GM12892 (cell line): ENCODE results near the gene NKAIN4. TPM values are rescaled to one million over a fixed set of nuclear protein-coding genes. Genes with fewer than 3 reads are reported as not detected.

ENCODE experiments used
- DNase-seq: peaks from one replicate; pipeline ENCODE4 v3.0.0; 2011; ENCODE audit not compliant: insufficient read length
- FAIRE-seq: peaks from 2 replicates; lab custom pipeline; 2011; peaks lifted over from hg19 to GRCh38; lab: Jason Lieb, UNC
- POLR2A ChIP-seq: IDR thresholded peaks from 2 replicates; pipeline ENCODE4 v1.6.1; 2011; ENCODE audit warnings: low read depth, low read length, control low read depth
- POLR2AphosphoS5 ChIP-seq: IDR thresholded peaks from 2 replicates; pipeline ENCODE4 v1.6.1; 2011; ENCODE audit warnings: low read depth, low read length, control low read depth
- TAF1 ChIP-seq: IDR thresholded peaks from 2 replicates; pipeline ENCODE4 v1.6.1; 2011; ENCODE audit warnings: low read depth, mild to moderate bottlenecking, control low read depth, low read length, borderline replicate concordance
- polyA plus RNA-seq: library from polyadenylated mRNA; unstranded; fragments of >200 nt; gene quantifications from one replicate; pipeline ENCODE4 v1.2.1, GENCODE V29; 2012; ENCODE audit warnings: missing spikeins, inconsistent platforms; ENCODE audit not compliant: missing spikeins

The NKAIN4 gene
- not detected for polyA plus RNA-seq

GRCh38 chr20:63254232-63254605 lies at the start of gene NKAIN4:
Gene NKAIN4 (minus strand): TSS chr20:63254463. CDS start chr20:63254450, 13 bp downstream.
- DNase-seq, result no peak
- no peak for FAIRE-seq
- no peak for TF ChIP-seq TAF1
- no peak for TF ChIP-seq POLR2A
- no peak for TF ChIP-seq POLR2AphosphoS5

- TF ChIP-seq POLR2AphosphoS5, result no peak
- no peak for TF ChIP-seq TAF1
- no peak for TF ChIP-seq POLR2A
- FAIRE-seq (no peak), DNase-seq (no peak)
Observed at GRCh38 chr20:63303095-63303666, 48.9 kb upstream of the NKAIN4 start.

GRCh38 chr20:63301671-63302070 lies 47.4 kb upstream of the NKAIN4 start:
- no peak for TF ChIP-seq POLR2AphosphoS5
- no peak for TF ChIP-seq TAF1
- TF ChIP-seq POLR2A, result no peak
- DNase-seq, result no peak
- no peak for FAIRE-seq

- DNase-seq (no peak), FAIRE-seq (no peak)
- TF ChIP-seq TAF1 (no peak), POLR2AphosphoS5 (no peak), POLR2A (no peak)
Observed at GRCh38 chr20:63298731-63299312, 44.6 kb upstream of the NKAIN4 start.

GRCh38 chr20:63297796-63298572 lies 43.7 kb upstream of the NKAIN4 start:
- DNase-seq (no peak), FAIRE-seq (no peak)
- no peak for TF ChIP-seq POLR2AphosphoS5
- no peak for TF ChIP-seq POLR2A
- no peak for TF ChIP-seq TAF1

- no peak for DNase-seq
- FAIRE-seq, result no peak
- TF ChIP-seq POLR2A (no peak), POLR2AphosphoS5 (no peak), TAF1 (no peak)
Observed at GRCh38 chr20:63297371-63297781, 43.1 kb upstream of the NKAIN4 start.

- no peak for TF ChIP-seq TAF1
- no peak for TF ChIP-seq POLR2A
- TF ChIP-seq POLR2AphosphoS5, result no peak
- no peak for DNase-seq
- no peak for FAIRE-seq
Observed at GRCh38 chr20:63296531-63297299, 42.5 kb upstream of the NKAIN4 start.

- FAIRE-seq (no peak), DNase-seq (no peak)
- TF ChIP-seq TAF1, result no peak
- no peak for TF ChIP-seq POLR2AphosphoS5
- TF ChIP-seq POLR2A, result no peak
Observed at GRCh38 chr20:63295846-63296245, 41.6 kb upstream of the NKAIN4 start.

- no peak for DNase-seq
- no peak for FAIRE-seq
- TF ChIP-seq POLR2A (no peak), POLR2AphosphoS5 (no peak), TAF1 (no peak)
Observed at GRCh38 chr20:63295422-63295821, 41.2 kb upstream of the NKAIN4 start.

- DNase-seq (no peak), FAIRE-seq (no peak)
- TF ChIP-seq POLR2AphosphoS5, result no peak
- no peak for TF ChIP-seq POLR2A
- TF ChIP-seq TAF1, result no peak
Observed at GRCh38 chr20:63295018-63295417, 40.8 kb upstream of the NKAIN4 start.

- FAIRE-seq, result no peak
- no peak for DNase-seq
- TF ChIP-seq POLR2A (no peak), TAF1 (no peak)
Observed at GRCh38 chr20:63294536-63294900, 40.3 kb upstream of the NKAIN4 start.
